Endothelial cell of umbilical vein (primary cell): ENCODE data around the gene C17orf67.

Experiments used
- CTCF ChIP-seq, 2 donors: IDR thresholded peaks; 1 replicate in 1 of 2; 2 replicates in 1 of 2; pipeline ENCODE4 v1.5.1; 2011; ENCODE audit warnings: low read length in 2 of 2, mild to moderate bottlenecking in 2 of 2, moderate library complexity in 2 of 2, control low read depth in 1 of 2, inconsistent platforms in 1 of 2, low read depth in 1 of 2; ENCODE audit not compliant: insufficient read depth in 1 of 2; ENCODE audit errors: extremely low read depth in 1 of 2
- EZH2 ChIP-seq: IDR thresholded peaks from 2 replicates; pipeline ENCODE4 v1.6.1; 2012; ENCODE audit warnings: borderline replicate concordance, low read depth, mild to moderate bottlenecking, moderate library complexity, low read length, inconsistent platforms; ENCODE audit not compliant: severe bottlenecking
- FOS ChIP-seq: IDR thresholded peaks from 2 replicates; pipeline ENCODE4 v1.6.1; 2011; ENCODE audit warnings: mild to moderate bottlenecking, low read length, moderate library complexity, borderline replicate concordance; ENCODE audit not compliant: insufficient read depth
- GATA2 ChIP-seq: IDR thresholded peaks from 2 replicates; pipeline ENCODE4 v1.7.0; 2011; ENCODE audit warnings: low read depth, mild to moderate bottlenecking, moderate library complexity, mixed read lengths, low read length; ENCODE audit not compliant: insufficient read length, insufficient read depth
- JUN ChIP-seq: IDR thresholded peaks from 2 replicates; pipeline ENCODE4 v1.6.1; 2011; ENCODE audit warnings: borderline replicate concordance, low read depth; ENCODE audit not compliant: insufficient read length, insufficient read depth
- MAX ChIP-seq: IDR thresholded peaks from 2 replicates; pipeline ENCODE4 v1.6.1; 2011; ENCODE audit not compliant: insufficient read depth, insufficient read length
- MYC ChIP-seq: IDR thresholded peaks from one replicate; pipeline ENCODE4 v1.6.1; 2011; ENCODE audit warnings: mild to moderate bottlenecking, low read depth, low read length
- POLR2A ChIP-seq: IDR thresholded peaks from 2 replicates; pipeline ENCODE4 v1.6.1; 2012; ENCODE audit warnings: low read depth, mild to moderate bottlenecking, control low read depth, low read length
- POLR2AphosphoS5 ChIP-seq: IDR thresholded peaks from 2 replicates; pipeline ENCODE4 v1.6.1; 2012; ENCODE audit warnings: low read depth, mild to moderate bottlenecking, control low read depth, low read length, moderate library complexity; ENCODE audit not compliant: insufficient read depth

DNA sequence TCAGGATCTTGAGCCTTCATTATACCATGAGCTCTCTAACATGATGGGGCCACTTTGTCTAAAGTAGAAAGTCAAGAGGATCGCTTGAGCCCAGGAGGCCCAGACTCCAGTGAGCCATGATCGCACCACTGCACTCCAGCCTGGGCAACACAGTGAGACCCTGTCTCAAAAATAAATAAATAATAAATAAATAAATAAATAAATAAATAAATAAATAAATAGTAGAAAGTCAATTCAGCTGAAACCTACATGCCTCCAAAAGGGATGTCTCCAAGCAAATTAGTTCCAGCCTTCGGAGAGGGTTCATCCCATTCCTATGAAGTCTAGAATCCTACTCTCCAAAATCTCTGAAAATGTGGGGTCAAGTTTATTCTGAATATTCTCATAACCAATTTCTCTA is 26.0 kb downstream of the C17orf67 start:
- no peak for TF ChIP-seq MYC
- no peak for TF ChIP-seq GATA2
- TF ChIP-seq CTCF (IDR thresholded peaks at IDR 0.05; ENCODE audit: extremely low read depth in 1 of 2, insufficient read depth in 1 of 2, low read depth in 1 of 2, low read length in 2 of 2): no peak
- no peak for TF ChIP-seq EZH2
- TF ChIP-seq JUN: no peak
- TF ChIP-seq POLR2A: no peak
- TF ChIP-seq MAX: no peak
- TF ChIP-seq POLR2AphosphoS5: no peak
- TF ChIP-seq FOS: no peak
